ENCODE results near the gene JAM3.
"Not testable (repeated sequence)": the region's sequence is repeated elsewhere in the genome, so short reads cannot be mapped to it uniquely, and the experiment has no call there.

Gene JAM3

GRCh38 chr11:134097166-134097565 lies 28.3 kb downstream of the JAM3 start:
- DNase-seq (ENCODE audit: extremely low spot score): no peak
- CTCF ChIA-PET: interaction anchor here (3.0 kb wide), 1 partner anchor 13 kb away, joined by 9 read pairs; no protein-coding TSS in a partner anchor
- POLR2A ChIA-PET: no interaction called here
- no peak for TF ChIP-seq CTCF (IDR thresholded peaks at IDR 0.05; ENCODE audit: control extremely low read depth, extremely low read depth, low read depth, missing control alignments)

GRCh38 chr11:134098566-134099184 lies 29.8 kb downstream of the JAM3 start:
- peak; percentile 22 for DNase-seq (ENCODE audit: extremely low spot score)
- ChIA-PET CTCF (interaction anchor here (0.8 to 3.0 kb wide), 5 partner anchors 15 to 171 kb away, joined by 3 to 9 read pairs (median 3); no protein-coding TSS in a partner anchor), POLR2A (no interaction called here)
- peak; percentile 50 for TF ChIP-seq CTCF (IDR thresholded peaks at IDR 0.05; ENCODE audit: control extremely low read depth, extremely low read depth, low read depth, missing control alignments)

- ChIA-PET POLR2A (no interaction called here), CTCF (interaction anchor here (1.1 to 3.0 kb wide), 2 partner anchors 14 to 16 kb away, joined by 4 to 9 read pairs; no protein-coding TSS in a partner anchor)
- no peak for DNase-seq (ENCODE audit: extremely low spot score)
- TF ChIP-seq CTCF (IDR thresholded peaks at IDR 0.05; ENCODE audit: control extremely low read depth, extremely low read depth, low read depth, missing control alignments): no peak
Observed at GRCh38 chr11:134100171-134100570, 31.3 kb downstream of the JAM3 start.

- ChIA-PET POLR2A (no interaction called here), CTCF (interaction anchor here (1.1 kb wide), 1 partner anchor 13 kb away, joined by 3 read pairs; no protein-coding TSS in a partner anchor)
Observed at GRCh38 chr11:134101282-134101681, 32.4 kb downstream of the JAM3 start.

GRCh38 chr11:134110252-134110815 lies 41.5 kb downstream of the JAM3 start:
- POLR2A ChIA-PET: no interaction called here
- TF ChIP-seq CTCF (IDR thresholded peaks at IDR 0.05; ENCODE audit: control extremely low read depth, extremely low read depth, low read depth, missing control alignments): no peak
- CTCF ChIA-PET: no interaction called here
- no peak for DNase-seq (ENCODE audit: extremely low spot score)

More at GRCh38 chr11:134101282-134101681, 32.4 kb downstream of the JAM3 start:
- no peak for DNase-seq (ENCODE audit: extremely low spot score)
- no peak for TF ChIP-seq CTCF (IDR thresholded peaks at IDR 0.05; ENCODE audit: control extremely low read depth, extremely low read depth, low read depth, missing control alignments)

GRCh38 chr11:134113787-134114186 lies 44.9 kb downstream of the JAM3 start:
- CTCF ChIA-PET; DNase-seq (ENCODE audit: extremely low spot score); POLR2A ChIA-PET: not testable (repeated sequence)

GRCh38 chr11:134116210-134116609 lies 47.3 kb downstream of the JAM3 start:
- ChIA-PET POLR2A (no interaction called here), CTCF (interaction anchor here (1.3 kb wide), 1 partner anchor 23 kb away, joined by 3 read pairs; no protein-coding TSS in a partner anchor)
- no peak for TF ChIP-seq CTCF (IDR thresholded peaks at IDR 0.05; ENCODE audit: control extremely low read depth, extremely low read depth, low read depth, missing control alignments)
- no peak for DNase-seq (ENCODE audit: extremely low spot score)
